GM12878 (cell line): Measurements from ENCODE around the gene MAN1B1. TPM values are rescaled to one million over a fixed set of nuclear protein-coding genes. Genes with fewer than 3 reads are reported as not detected.

Experiments used
- ASH2L ChIP-seq: fragments of 300-600, 200-600 bp; sonication (generic); IDR thresholded peaks from 2 replicates; pipeline ENCODE4 v1.6.1; 2017; ENCODE audit warnings: low read depth, mild to moderate bottlenecking, borderline replicate concordance
- BHLHE40 ChIP-seq, 2 experiments: fragments of 450-650 bp in 1 of 2; IDR thresholded peaks; 2 replicates each; pipeline ENCODE4 v1.6.1; 2011 to 2017; ENCODE audit warnings: low read depth in 2 of 2, borderline replicate concordance in 1 of 2, improper control_type of control experiment in 1 of 2, low read length in 1 of 2, mild to moderate bottlenecking in 1 of 2
- CBX3 ChIP-seq: fragments of 200-600 bp; sonication (generic); IDR thresholded peaks from 2 replicates; pipeline ENCODE4 v1.6.1; 2016; ENCODE audit warnings: low read depth, borderline replicate concordance
- CHD1 ChIP-seq: IDR thresholded peaks from 2 replicates; pipeline ENCODE4 v1.6.1; 2012; ENCODE audit warnings: low read depth, low read length, improper control_type of control experiment
- CREB1 ChIP-seq: IDR thresholded peaks from 2 replicates; pipeline ENCODE4 v1.6.1; 2012; ENCODE audit warnings: low read depth, mild to moderate bottlenecking, inconsistent platforms
- E2F8 ChIP-seq: fragments of 450-650 bp; IDR thresholded peaks from 2 replicates; pipeline ENCODE4 v1.6.1; 2018; ENCODE audit warnings: mild to moderate bottlenecking, low read depth, moderate library complexity; ENCODE audit not compliant: partially characterized antibody
- ELK1 ChIP-seq: IDR thresholded peaks from 2 replicates; pipeline ENCODE4 v1.6.1; 2012; ENCODE audit warnings: low read depth, low read length, improper control_type of control experiment
- EP300 ChIP-seq, 2 experiments: fragments of 150-350 bp in 1 of 2; IDR thresholded peaks; 2 replicates each; pipeline ENCODE4 v1.6.1; 2011 to 2012; ENCODE audit warnings: low read depth in 2 of 2, low read length in 2 of 2, borderline replicate concordance in 1 of 2, improper control_type of control experiment in 1 of 2, inconsistent platforms in 1 of 2; ENCODE audit not compliant: control insufficient read depth in 1 of 2
- JUNB ChIP-seq: IDR thresholded peaks from 2 replicates; pipeline ENCODE4 v1.6.1; 2016; ENCODE audit warnings: antibody characterized with exemption, mild to moderate bottlenecking
- NRF1 ChIP-seq: conservative IDR thresholded peaks from 2 replicates; pipeline ENCODE4 v1.6.1; 2011; ENCODE audit warnings: mild to moderate bottlenecking, low read depth, low read length, improper control_type of control experiment
- SIX5 ChIP-seq: IDR thresholded peaks from 2 replicates; pipeline ENCODE4 v1.6.1; 2011; ENCODE audit warnings: mild to moderate bottlenecking, low read depth, low read length, moderate library complexity; ENCODE audit not compliant: severe bottlenecking
- SMARCA5 ChIP-seq: fragments of 450-650 bp; IDR thresholded peaks from 2 replicates; pipeline ENCODE4 v1.6.1; 2017; ENCODE audit warnings: mild to moderate bottlenecking
- SREBF1 ChIP-seq: IDR thresholded peaks from 2 replicates; pipeline ENCODE4 v1.6.1; 2012; ENCODE audit warnings: mild to moderate bottlenecking, low read length
- STAT1 ChIP-seq: fragments of 450-650 bp; conservative IDR thresholded peaks from 2 replicates; pipeline ENCODE4 v1.6.1; 2014; ENCODE audit warnings: antibody characterized with exemption, mild to moderate bottlenecking
- STAT3 ChIP-seq: IDR thresholded peaks from 2 replicates; pipeline ENCODE4 v1.6.1; 2011; ENCODE audit warnings: low read depth, low read length, improper control_type of control experiment
- TBL1XR1 ChIP-seq: IDR thresholded peaks from 2 replicates; pipeline ENCODE4 v1.6.1; 2012; ENCODE audit warnings: low read depth, low read length, improper control_type of control experiment
- polyA plus RNA-seq, 11 experiments: library from polyadenylated mRNA; depleted of rRNA in 4 of 11; unstranded in 6 of 11; stranded (reverse) in 5 of 11; fragments of >200 nt; fragmentation: Nextera tagmentation in 4 of 11; fragmentation: Illumina TruSeq in 1 of 11; extraction: Ambion mirVana in 4 of 11; extraction: Trizol in 1 of 11; gene quantifications; 1 replicate in 1 of 11; 2 replicates in 10 of 11; pipeline versions ENCODE4 v1.2.1 to v1.2.3, GENCODE V29; 2011 to 2016; ENCODE audit warnings: inconsistent platforms in 2 of 11, missing spikeins in 2 of 11, low read depth in 1 of 11
- total RNA-seq, 4 experiments: library from RNA; depleted of rRNA in 3 of 4; stranded (reverse); fragments of >200 nt in 3 of 4; fragmentation: Illumina TruSeq in 1 of 4; extraction: Trizol in 1 of 4; gene quantifications; 2 replicates each; pipeline versions ENCODE4 v1.2.1 to v1.2.3, GENCODE V29; 2013 to 2021
- TF ChIP-seq, protein P1 (sequence below): fragments of 450-650 bp; formaldehyde crosslinking; IDR thresholded peaks from 2 replicates; pipeline ENCODE4 v1.4.0; 2020; ENCODE audit warnings: mild to moderate bottlenecking, moderate library complexity
- TF ChIP-seq, protein P2 (sequence below): IDR thresholded peaks from 2 replicates; pipeline ENCODE4 v1.6.1; 2011; ENCODE audit warnings: low read depth, mild to moderate bottlenecking, low read length, moderate library complexity, borderline replicate concordance; ENCODE audit errors: extremely low read depth
- TF ChIP-seq, protein P3 (sequence below): IDR thresholded peaks from 2 replicates; pipeline ENCODE4 v1.6.1; 2011; ENCODE audit warnings: borderline replicate concordance, low read depth, mild to moderate bottlenecking, moderate library complexity, mixed read lengths, low read length; ENCODE audit not compliant: insufficient read depth; ENCODE audit errors: extremely low read length

Gene MAN1B1
- total and polyA plus RNA-seq, 10 of the 15 experiments (the other 5 are each of a cell fraction or from before 2014, with no cell fraction given), result 0.71 to 34.1 (median 22.7) TPM

GRCh38 chr9:137086531-137087408, at the start of gene MAN1B1 (continued):
- no peak for TF ChIP-seq E2F8
- TF ChIP-seq NRF1, result peak; percentile 99
- no peak for TF ChIP-seq SREBF1
- TF ChIP-seq CBX3, result no peak
- TF ChIP-seq CHD1, result 0 out of 2 replicates have a peak, but pooled peaks have one; percentile 57
- no peak for TF ChIP-seq JUNB
- peak; percentile 75; the same call in 1 of the 2 replicates for TF ChIP-seq CREB1
- no peak for TF ChIP-seq ASH2L
- no peak for TF ChIP-seq TBL1XR1
- no peak for TF ChIP-seq EP300 (IDR thresholded peaks at IDR 0.05; ENCODE audit: borderline replicate concordance in 1 of 2, control insufficient read depth in 1 of 2, low read depth in 2 of 2, low read length in 2 of 2)
- TF ChIP-seq STAT3, result no peak
- TF ChIP-seq ELK1, result 0 out of 2 replicates have a peak, but pooled peaks have one; percentile 7
- peak; percentile 35 to 64; a peak in 3 of 4 replicates for TF ChIP-seq BHLHE40 (IDR thresholded peaks at IDR 0.05; ENCODE audit: borderline replicate concordance in 1 of 2, low read depth in 2 of 2, low read length in 1 of 2)
- peak; percentile 91; the same call in 1 of the 2 replicates for TF ChIP-seq SMARCA5
- 0 out of 2 replicates have a peak, but pooled peaks have one; percentile 73 for TF ChIP-seq STAT1
- TF ChIP-seq, protein P1, sequence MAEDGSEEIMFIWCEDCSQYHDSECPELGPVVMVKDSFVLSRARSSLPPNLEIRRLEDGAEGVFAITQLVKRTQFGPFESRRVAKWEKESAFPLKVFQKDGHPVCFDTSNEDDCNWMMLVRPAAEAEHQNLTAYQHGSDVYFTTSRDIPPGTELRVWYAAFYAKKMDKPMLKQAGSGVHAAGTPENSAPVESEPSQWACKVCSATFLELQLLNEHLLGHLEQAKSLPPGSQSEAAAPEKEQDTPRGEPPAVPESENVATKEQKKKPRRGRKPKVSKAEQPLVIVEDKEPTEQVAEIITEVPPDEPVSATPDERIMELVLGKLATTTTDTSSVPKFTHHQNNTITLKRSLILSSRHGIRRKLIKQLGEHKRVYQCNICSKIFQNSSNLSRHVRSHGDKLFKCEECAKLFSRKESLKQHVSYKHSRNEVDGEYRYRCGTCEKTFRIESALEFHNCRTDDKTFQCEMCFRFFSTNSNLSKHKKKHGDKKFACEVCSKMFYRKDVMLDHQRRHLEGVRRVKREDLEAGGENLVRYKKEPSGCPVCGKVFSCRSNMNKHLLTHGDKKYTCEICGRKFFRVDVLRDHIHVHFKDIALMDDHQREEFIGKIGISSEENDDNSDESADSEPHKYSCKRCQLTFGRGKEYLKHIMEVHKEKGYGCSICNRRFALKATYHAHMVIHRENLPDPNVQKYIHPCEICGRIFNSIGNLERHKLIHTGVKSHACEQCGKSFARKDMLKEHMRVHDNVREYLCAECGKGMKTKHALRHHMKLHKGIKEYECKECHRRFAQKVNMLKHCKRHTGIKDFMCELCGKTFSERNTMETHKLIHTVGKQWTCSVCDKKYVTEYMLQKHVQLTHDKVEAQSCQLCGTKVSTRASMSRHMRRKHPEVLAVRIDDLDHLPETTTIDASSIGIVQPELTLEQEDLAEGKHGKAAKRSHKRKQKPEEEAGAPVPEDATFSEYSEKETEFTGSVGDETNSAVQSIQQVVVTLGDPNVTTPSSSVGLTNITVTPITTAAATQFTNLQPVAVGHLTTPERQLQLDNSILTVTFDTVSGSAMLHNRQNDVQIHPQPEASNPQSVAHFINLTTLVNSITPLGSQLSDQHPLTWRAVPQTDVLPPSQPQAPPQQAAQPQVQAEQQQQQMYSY (CRISPR knock-in tag), result no peak
- TF ChIP-seq, protein P2, sequence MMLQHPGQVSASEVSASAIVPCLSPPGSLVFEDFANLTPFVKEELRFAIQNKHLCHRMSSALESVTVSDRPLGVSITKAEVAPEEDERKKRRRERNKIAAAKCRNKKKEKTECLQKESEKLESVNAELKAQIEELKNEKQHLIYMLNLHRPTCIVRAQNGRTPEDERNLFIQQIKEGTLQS, result peak; percentile 39; the same call in 1 of the 2 replicates
- TF ChIP-seq, protein P3, sequence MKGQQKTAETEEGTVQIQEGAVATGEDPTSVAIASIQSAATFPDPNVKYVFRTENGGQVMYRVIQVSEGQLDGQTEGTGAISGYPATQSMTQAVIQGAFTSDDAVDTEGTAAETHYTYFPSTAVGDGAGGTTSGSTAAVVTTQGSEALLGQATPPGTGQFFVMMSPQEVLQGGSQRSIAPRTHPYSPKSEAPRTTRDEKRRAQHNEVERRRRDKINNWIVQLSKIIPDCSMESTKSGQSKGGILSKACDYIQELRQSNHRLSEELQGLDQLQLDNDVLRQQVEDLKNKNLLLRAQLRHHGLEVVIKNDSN, result no peak
- no peak for TF ChIP-seq SIX5
